Stimulated activated CD4-positive, alpha-beta T cell treated with anti-CD3 and anti-CD28 coated beads, Interleukin-12 subunit alpha, Interleukin-12 subunit beta, amount 100 ng/mL, for 24 hours (primary cell): ENCODE results near the gene KIF5A.
"Not testable (repeated sequence)": the region's sequence is repeated elsewhere in the genome, so short reads cannot be mapped to it uniquely, and the experiment has no call there.

ENCODE experiments used
- DNase-seq, 2 experiments: peaks; one replicate each; pipeline ENCODE4 v3.0.0-alpha.2; 2020; ENCODE audit warnings: low read depth in 2 of 2

KIF5A gene

DNA sequence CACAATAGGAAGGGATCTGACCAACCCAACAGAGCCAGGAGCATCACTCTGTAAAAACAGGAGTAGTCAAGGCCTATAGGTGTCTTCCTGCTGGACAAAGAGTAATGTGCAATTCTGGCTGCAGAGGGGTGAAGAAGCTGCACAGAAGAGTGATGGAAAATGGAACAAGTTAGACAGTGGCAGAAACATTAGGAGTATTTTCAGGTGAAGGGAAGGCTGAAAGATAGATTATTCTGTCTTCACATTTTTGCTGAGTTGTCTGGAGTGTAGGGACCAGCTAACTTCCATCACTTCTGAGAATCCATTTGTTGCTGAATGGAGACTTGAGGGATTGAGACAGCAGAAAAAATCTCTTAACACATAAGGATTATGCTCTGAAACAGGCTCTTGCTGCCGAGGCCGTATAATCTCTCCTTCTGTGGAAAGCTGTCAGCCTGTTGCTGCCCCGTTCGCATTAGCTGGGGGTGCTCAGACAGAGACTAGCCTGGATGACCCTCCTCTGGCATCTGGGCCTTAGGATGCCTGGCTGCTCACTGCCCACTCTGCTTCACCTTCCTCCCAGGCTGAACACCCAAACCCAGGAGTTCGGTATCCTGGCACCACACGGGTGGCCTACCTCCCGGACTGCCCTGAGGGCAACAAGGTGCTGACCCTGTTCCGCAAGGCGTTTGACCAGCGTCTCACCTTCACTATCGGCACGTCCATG, 58.3 kb downstream of the KIF5A start:
- DNase-seq = no peak

DNA sequence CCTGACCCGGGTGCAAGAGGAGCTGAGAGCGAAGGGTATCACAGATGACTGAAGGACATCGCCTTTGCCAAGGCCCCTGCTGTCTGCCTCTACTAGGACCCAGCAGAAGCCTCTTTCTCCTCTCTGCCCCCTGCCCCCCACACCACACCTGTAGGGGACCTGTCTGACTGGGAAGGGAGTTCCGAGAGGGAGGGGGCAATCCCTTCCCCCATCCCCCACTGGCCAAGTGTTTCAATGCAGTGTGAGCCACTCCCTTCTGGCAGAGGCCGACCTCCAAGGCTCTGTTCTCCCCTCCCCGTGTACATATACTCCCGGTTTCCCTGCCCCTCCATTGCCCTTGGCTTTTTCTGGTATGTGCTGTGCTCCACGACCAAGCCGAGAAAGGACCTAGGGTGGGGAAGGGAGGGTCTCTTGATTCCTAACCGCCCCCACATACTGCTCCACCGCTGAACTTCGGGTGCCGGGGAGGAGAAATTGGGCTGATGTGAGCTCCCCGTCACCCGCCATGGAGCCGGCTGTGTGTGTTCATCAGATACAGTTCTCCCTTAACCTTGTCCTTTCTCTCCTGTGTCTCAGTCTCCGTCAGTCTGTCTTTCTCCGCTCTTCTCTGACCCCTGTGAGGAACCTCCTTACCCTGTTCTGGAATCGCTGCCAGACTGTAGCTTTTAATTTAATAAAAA, 59.4 kb downstream of the KIF5A start:
- no peak for DNase-seq

DNA sequence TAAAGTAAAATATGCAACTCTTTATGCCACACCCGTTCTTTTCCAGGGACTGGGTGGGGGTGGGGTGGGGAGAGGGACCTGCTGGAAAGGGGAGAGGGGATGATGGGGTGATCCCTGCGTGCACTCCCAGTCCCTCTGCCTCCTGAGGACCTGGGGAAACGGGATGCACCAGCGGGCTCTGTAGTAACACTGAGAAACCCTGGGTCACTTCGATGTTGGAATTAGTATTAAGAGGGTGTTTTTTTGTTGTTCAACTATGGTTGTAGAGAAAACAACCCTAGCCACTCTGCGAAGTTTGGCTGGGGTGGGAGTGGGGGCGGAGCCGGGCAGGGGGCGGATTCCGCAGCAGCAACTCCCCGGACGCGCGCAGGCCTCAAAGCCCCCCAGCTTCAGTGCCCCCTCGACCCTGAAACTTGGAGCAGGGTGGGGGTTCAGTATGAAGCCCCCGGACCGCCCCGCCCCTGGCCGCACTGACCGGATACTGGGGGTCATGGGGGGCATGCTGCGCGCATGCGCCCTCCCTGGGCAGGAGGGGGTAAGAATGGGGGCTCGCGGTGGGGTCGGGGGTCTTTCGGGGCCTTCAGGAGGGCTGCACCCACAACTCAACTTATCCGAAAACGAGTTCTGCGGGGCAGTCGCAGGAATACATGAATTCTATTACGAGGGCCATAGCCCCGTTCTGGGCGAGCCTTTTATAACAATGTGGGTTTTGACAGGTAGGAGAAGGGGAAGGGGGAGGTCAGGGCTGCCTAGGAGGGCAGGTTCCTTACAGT, 60.1 kb downstream of the KIF5A start:
- no peak for DNase-seq

DNA sequence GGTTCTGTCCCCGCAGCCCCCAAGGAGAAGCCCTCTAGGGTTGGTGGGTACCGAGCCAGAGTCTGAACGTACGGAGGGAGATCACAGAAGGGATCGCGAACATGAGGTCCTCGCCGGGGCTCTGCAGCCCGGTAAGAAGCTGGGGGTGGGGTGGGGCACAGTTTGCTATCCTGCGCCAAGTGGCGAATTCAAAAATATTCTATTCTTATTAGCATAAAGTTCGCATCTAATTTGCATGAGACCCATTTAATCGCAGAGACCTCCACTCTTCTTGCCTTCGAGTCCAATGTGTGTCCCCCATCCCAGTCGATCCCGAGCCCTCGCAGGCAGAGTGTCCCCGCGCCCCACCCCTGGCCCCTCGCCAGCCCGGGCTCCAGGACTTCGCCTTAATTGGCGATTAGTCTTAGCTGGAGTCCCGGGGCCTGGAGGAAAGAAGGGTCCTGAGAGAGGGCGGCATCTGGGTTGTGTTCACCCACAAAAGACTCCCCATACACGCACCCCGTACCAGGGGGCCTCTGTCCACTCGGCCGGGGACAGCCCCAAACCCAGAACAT, 60.8 kb downstream of the KIF5A start:
- no peak for DNase-seq

DNA sequence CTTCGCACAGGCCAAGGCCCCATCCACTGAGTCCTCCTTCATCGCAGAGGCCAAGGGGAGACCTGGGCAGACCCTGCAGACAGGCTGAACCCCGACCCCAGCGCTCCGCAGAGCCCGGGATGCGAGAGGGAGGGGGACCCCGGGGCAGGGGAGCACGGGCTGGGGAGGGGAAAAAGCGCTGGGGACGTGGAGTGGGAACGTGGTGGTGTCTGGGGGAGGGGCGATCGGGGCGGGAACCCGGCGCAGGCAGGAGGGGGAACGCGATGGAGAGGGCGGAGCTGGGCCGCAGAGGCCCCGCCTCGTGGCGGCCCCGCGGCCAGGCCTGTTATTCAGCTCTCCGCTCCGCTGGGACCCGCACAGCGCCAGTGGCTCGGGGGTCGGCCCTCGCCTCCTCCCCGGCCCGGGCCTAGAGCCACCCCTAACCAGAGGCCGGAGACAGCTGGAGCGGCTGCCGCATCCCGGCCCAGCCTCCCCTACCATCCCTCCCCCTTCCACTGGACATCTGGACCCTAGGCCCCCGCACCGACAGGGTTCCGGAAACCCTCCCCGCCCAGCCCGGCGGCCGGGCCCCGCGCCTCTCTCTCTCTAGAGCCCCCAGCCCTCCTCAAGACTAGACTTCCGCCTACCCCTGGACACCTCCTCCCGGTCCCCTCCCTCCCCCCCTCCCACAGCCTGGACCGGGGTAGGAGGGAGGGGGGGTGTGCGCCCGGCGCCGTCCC, 61.4 kb downstream of the KIF5A start, which contains the start of gene ARHGEF25:
TSS of gene ARHGEF25 (plus strand) at position 328 of the 719 bp plus-strand sequence. CDS start 460 bp downstream, outside the sequence.
- no peak for DNase-seq

DNA sequence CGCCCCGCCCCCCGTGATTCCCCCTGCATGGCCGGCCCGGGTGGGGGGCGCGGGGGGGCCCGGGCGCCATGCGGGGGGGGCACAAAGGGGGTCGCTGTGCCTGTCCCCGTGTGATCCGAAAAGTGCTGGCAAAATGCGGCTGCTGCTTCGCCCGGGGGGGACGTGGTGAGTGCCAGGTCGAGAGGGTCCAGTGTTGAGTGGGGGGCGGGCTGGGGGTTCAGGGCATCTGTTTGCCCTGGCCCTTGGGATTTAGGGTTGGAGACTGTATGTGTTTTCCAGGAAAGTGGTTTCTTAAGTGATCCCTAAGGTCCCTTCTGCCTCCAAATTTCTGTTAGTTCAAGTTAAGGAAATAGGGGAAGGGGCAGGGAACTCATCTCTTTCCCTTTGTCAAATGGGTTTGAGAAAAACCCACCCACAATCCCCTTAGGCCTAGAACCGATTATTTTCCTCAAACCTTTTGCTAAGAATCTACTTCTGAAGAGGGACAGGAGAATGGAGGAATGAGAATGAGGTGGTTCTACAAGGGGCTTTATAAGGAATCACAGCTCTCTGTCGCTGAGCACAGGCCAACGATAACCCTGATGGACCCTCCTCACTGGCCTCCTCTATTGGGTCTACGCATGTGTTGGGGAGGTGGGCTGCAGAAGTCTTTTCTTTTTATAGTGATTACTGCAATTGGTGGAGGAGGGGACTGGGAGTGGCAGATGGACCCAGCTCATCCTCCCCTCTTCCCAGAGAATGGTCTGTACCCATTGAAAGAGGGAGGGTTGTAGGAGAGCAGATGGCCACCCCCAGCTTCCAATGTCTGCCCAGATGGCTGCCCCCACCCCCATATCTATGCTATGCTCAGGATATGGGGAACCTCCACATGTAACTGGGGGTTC, 62.2 kb downstream of the KIF5A start:
- no peak for DNase-seq

DNA sequence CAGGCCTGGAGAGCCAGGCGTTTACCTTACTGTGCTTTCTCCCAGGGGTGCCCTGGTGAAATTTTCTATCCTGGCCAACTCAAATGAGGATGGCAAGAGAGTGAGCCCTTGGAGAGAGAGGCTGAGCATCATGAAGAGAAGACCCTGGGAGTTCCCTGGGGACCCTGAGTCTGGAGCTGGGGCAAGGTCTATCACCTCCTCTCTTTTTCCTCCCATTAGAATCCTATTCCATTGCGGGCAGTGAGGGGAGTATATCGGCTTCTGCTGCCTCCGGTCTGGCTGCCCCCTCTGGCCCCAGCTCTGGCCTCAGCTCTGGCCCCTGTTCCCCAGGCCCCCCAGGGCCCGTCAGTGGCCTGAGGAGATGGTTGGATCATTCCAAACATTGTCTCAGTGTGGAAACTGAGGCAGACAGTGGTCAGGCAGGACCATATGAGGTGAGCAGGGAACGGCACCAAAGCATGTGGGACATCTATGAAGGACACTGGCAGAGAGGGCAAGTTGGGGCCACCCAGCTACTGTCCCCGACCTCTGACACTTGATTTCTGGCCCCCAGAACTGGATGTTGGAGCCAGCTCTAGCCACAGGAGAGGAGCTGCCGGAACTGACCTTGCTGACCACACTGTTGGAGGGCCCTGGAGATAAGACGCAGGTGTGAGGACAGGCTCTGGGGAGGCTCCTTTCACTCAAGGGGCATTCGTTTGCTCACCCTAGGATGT, 63.0 kb downstream of the KIF5A start:
- no peak for DNase-seq

DNA sequence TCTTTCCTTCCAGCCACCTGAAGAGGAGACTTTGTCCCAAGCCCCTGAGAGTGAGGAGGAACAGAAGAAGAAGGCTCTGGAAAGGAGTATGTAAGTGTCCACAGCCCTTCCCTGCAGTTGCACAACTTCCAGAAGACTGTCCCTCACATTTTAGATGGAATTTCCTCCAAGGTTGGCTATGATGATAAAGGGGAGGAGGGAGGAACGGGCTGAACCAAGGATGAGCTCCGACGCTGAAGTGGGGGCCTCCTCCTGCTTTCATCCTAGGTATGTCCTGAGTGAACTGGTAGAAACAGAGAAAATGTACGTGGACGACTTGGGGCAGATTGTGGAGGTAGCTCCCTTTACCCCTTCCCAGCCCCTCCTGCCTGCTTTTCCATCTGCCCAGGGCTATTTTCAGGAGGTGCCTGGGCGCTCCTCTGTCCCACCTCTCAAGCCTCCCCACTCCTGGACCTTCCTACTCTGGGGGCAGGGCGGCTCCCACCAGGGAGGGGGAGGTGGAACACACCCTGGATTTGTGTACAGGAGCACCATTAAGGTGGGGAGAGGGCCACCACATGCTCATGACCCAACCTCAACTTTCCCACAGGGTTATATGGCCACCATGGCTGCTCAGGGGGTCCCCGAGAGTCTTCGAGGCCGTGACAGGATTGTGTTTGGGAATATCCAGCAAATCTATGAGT, 63.7 kb downstream of the KIF5A start:
- DNase-seq = no peak

DNA sequence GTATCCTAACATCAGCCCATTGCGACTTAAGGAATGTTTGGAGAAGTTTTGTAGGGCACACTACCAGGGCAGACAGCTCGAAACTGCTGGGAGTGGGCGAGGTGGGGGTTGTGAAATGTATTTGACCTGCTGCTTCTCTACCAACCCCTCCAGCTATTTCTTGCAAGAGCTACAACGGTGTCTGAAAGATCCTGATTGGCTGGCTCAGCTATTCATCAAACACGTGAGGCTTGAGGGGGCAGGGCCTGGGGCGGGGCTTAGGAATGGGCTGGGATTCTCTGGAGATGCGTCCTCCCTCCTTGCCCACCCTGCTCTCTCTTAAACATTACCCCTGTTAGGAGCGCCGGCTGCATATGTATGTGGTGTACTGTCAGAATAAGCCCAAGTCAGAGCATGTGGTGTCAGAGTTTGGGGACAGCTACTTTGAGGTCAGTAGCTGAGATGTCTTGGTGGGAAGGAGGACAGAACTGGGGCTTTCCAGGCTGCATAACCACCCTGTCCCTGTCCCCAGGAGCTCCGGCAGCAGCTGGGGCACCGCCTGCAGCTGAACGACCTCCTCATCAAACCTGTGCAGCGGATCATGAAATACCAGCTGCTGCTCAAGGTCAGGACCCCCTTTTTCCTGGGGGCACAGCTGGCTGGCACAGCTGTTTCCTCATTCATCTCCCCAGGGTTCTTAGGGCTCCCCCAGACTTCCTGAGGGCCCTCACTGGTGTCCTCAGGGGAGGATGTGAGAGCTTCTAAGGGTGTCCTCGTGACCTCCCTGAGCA, 64.5 kb downstream of the KIF5A start:
- DNase-seq = no peak

DNA sequence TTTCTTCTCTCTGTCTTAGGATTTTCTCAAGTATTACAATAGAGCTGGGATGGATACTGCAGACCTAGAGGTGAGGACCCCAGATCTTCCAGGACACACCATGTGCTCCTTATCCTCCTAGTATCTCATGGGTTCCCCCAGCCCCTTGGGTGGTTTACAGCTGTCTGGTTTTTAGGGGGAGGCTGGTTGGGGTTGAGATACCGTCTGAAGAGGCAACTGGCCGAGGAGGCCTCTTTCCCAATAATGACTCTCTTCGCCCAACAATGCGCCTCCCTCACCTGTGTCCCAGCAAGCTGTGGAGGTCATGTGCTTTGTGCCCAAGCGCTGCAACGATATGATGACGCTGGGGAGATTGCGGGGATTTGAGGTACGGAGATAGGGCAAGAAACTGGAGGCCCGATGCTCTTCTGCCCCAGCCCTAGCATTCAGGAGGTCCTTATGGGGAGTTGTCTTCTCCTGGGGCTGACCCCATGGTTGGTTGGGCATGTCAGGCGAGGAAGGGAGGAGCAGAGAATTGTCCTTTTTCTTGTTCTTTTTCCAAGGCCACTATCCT, 65.2 kb downstream of the KIF5A start:
- no peak for DNase-seq

DNA sequence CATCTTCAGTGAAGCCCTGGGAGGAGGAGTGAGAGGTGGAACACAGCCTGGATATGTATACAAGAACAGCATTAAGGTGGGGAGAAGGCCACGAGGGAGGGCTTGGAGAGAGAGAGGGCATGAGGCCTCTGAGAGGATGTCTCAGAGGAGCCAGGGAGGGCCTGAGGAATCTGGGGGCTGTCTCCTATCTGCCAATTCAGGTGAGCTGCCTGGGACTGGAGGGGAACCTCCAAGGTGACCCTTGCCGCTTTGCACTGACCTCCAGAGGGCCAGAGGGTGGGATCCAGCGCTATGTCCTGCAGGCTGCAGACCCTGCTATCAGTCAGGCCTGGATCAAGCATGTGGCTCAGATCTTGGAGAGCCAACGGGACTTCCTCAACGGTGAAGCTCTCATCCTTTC, 65.8 kb downstream of the KIF5A start:
- DNase-seq = no peak

DNA sequence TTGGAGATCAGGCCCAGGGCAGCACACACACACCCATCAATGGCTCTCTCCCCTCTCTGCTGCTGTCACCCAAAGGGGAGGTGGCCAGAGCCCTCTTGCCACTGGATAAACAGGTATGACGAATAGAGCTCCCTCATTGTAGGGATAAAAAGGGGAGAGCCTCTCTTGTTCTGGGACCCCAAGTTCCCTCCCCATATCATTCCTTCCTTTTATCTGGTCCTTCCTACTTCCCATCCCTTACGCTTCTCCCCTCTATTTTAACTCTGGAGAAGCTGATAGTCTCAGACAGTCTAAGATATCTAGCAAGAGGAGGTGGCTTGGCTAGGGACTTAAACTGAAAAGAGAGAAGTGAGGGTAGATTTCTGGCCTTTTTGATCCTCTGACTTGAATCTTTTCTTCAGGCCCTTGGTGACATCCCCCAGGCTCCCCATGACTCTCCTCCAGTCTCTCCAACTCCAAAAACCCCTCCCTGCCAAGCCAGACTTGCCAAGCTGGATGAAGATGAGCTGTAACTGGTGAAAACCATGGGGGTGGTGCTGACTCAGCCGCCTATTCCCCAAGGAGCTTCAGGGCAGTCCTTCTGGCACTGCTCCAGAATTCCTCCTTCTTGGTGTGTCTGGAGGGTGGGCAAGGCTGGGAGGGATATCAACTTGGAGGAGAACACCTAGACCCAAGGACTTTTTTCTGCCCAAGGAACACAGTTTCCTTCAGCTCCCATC, 66.7 kb downstream of the KIF5A start:
- no peak for DNase-seq

DNA sequence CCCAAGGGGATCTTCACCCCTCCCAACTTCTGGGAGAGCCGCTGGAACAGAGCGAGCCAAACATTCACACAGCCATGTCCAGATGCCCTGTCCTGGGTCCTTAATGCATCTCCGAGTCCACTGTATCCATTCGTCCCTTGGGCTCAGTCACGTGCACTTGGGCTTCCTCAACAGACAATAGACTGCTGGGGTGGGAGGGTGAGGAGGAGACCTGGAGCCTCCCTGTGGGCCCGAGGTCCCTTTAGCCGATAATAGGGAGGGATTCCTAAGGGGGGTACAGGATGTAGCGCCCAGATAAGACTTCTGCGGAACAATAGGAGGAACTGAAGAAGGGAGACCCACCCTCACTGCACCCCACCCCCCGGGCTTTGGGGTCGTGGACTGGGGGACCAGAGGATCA, 68.1 kb downstream of the KIF5A start:
- no peak for DNase-seq

DNA sequence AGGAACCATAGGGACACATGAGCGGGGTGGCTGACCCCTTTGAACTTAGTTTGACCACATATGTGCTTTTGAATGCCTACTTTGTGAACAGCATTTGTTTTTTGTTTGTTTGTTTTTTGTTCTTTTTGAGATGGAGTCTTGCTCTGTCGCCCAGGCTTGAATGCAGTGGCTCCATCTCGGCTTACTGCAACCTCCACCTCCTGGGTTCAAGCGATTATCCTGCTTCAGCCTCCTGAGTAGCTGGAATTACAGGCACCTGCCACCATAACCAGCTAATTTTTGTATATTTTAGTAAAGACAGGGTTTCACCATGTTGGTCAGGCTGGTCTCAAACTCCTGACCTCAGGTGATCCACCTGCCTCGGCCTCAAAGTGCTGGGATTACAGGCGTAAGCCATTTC, 68.6 kb downstream of the KIF5A start:
- DNase-seq = not testable (repeated sequence)

DNA sequence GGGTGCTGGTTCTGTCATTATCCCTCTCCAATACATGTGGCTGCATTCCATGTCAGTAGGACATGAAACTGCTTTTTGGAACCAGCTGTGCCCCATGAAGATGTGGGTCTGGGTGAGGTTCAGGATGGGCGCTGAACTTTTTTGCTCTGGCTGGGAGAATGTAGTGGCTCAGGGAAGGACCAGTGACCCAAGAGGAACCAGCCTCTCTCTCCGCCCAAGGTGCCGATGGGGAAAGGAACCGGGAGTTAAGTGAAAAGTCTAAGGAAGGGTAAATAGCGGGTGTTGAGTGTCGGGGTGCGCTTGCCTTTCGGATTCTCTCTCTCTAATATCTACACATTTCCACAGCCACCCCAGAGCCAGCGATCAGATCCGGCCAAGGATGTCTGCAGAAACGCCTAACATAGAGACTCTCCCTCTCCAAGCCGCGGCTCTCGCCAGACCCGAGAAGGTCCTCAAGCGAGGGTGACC, 69.2 kb downstream of the KIF5A start:
- no peak for DNase-seq

DNA sequence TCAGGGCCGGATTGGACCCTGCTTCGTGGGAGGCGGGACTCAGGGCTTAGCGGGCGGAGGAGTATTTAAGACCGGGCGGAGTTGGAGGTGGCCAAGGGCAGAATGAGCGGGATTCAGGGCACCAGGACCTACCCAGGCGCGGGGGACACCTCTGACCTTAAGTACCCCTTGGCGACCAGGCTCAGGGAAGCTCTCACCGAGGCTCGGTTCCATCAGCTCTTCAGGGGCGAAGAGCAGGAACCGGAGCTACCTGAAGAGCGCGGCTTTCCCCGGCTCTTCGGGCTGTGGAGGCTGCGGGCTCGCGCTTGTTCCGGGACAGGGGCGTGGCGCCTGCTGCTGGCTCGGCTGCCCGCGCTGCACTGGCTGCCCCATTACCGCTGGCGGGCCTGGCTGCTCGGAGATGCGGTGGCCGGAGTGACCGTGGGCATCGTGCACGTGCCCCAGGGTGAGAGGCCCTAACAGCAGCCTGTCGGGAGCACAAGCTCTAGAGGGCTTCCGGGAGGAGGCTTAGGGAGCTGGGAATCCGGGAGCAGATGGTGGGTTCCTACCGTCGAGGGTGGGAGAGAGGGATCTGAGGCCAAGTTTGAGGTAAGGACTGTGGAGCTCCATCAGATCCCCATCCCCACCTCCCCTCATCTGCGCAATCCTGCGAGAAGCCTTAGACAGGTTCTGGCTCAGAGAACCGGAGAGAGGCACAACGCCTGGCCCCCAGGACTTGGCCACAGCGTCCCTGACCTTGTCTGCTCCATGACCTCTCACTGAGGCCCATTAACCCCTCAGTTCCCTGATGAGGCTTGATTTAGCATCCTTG, 69.8 kb downstream of the KIF5A start:
- DNase-seq = no peak
